GM18951 (cell line): ENCODE results near the gene TKTL2.

ENCODE experiments used
- POLR2A ChIP-seq: IDR thresholded peaks from 4 replicates; pipeline ENCODE4 v1.6.1; 2011; ENCODE audit warnings: mild to moderate bottlenecking; ENCODE audit not compliant: insufficient read length, insufficient read depth; ENCODE audit errors: extremely low read depth
- in situ Hi-C: fragments of 300-500 bp; cut with MboI; formaldehyde crosslinking; loops from one replicate; pipeline ENCODE4 v1.12.0; 2022; ENCODE audit warnings: low sequenced_read_pairs, mixed read lengths, inconsistent platforms; ENCODE audit not compliant: unreplicated experiment

TKTL2 gene, protein sequence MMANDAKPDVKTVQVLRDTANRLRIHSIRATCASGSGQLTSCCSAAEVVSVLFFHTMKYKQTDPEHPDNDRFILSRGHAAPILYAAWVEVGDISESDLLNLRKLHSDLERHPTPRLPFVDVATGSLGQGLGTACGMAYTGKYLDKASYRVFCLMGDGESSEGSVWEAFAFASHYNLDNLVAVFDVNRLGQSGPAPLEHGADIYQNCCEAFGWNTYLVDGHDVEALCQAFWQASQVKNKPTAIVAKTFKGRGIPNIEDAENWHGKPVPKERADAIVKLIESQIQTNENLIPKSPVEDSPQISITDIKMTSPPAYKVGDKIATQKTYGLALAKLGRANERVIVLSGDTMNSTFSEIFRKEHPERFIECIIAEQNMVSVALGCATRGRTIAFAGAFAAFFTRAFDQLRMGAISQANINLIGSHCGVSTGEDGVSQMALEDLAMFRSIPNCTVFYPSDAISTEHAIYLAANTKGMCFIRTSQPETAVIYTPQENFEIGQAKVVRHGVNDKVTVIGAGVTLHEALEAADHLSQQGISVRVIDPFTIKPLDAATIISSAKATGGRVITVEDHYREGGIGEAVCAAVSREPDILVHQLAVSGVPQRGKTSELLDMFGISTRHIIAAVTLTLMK

DNA sequence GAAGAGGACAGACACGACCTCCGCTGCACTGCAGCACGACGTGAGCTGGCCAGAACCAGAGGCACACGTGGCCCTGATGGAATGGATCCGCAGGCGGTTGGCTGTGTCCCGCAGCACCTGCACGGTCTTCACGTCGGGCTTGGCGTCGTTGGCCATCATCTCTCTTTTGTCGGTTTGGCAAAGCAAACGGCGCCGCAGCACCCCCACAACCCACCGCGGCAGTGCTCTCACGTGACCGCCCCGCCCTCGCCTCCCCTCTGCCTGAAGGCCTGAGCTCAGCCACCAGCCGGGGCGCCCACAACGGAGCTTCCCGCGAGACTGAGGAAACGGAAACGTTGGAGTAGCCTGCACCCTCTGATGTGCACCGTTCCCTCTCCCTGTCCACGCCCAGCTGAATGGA, at the start of gene TKTL2:
Gene TKTL2 (minus strand): TSS at position 179 of the 400 bp plus-strand sequence. CDS start 20 bp downstream, at position 159.
- in situ Hi-C loops: no loop called here
- TF ChIP-seq POLR2A: no peak

DNA sequence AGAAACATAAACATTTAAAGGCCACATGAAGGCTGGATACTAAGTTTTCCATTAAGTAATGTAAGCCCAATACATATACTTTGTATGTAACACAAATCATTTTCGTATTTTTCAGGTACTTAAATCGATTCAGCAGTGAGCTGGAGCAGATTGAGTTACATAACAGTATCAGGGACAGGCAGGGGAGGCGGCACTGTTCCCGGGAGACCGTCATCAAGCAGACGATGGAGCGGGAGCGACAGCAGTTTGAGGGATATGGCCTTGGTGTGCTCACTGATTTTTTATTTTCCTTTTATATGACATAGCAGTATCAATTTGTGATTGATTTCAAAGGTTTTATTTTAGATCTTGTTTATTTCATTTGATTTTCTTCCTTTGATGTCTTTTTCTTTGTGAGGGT, 41.6 kb upstream of the TKTL2 start:
- TF ChIP-seq POLR2A: no peak
- in situ Hi-C loops: no loop called here

DNA sequence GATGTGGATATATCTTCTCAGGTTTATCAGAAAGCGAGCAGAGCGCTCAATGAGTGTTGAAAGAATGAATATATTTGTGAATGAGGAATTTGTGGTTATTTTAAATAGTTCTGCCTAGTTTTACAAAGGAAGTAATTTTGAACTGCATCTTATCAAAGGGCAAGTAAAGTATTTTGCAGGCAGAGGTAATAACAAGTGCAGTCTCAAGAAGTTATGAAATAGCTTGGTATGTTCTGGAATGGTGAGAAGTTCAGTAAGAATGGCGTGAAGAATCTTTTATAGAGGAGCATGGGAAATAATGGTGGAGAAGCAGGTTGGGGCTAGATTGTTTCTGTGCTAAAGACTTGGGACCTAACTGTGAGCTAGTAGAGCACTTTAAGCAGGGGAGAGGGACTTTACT, 31.8 kb upstream of the TKTL2 start:
- TF ChIP-seq POLR2A: no peak
- in situ Hi-C loops: no loop called here

DNA sequence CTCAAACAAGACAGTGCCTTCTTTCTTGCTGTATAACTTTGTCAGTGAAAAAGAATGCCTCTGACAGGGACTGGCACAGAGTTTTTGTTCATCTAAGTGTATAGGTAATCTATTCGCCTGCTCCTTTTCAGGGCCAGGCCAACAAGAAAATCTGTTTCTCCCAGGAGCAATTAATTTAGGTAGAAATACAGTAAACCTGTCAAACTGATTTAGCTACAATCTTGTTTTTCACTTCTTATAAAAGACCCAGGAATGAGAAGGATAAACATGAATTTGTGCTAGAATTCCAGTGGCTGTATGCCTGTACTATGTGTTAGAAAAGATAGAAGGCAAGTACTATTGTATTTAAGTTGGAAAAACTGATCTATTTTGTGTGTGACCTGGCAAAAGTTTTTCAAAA, 27.0 kb upstream of the TKTL2 start:
- no peak for TF ChIP-seq POLR2A
- in situ Hi-C loops: no loop called here

DNA sequence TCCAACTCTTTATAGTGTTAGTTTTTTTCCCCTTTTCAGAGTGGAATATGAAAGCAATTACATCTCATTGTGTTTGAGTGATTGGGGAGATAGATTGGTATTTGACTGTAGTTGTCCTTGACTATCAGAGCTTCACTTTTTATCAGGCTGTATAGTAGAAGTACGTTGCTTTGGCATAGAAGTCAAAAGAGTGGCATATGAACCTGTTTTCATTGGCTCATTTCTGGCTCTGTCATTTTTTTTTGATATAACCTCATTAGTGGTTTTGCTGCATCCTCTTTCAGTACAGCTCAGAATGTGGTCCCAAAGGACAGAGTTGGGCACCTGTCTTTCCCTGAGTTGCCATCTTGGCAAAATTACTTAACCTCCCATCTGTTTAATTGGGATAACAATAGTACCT, 22.3 kb upstream of the TKTL2 start:
- TF ChIP-seq POLR2A: no peak
- in situ Hi-C loops: no loop called here

DNA sequence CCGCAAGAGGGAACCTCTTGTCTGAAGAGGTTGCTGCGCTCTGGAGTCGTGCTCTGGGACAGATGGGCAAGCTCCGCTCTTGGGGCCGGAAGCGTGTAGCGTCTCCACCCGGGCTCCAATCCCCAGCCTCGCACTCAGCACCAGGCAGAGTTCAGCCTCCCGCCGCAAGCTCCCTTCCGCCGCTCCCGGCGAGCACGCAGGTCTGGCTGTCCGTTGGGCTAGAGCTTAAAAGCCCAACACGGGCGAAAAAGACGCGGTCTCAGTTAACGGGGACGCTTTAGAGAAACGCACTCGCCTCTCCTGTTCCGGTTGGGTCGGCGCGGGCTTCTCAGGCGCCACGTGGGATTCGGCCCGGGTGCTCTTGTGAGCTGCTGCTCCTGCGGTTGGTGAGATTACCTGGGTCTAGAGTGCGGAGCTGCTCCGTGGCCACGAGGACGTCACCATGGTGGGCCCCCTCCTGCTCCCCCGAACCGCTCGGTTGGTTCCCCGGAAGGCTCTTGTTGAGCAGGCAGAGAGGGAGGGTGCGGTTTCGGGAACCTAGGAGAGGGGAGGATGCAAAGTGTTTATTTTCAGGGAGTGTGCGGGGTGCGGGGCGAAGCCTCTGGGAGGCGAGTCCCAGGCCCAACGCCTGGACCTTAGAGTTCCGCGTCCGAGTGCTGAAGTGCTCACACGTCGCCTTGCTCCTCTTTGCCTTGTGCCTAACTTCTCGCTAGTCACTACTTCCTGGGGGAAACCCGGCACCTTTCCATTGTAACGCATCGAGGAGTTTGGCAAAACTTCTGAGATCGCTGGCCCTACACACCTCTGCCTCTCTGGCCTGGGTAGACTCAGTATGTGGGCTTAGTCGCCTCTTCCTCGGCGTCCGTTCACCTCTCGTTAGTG, 21.0 kb upstream of the TKTL2 start, which contains the start of gene TMA16:
Gene TMA16 (plus strand): TSS at position 331 of the 882 bp plus-strand sequence. CDS start 112 bp downstream, at position 443.
- peak; percentile 88 for TF ChIP-seq POLR2A
- in situ Hi-C loops: no loop called here

DNA sequence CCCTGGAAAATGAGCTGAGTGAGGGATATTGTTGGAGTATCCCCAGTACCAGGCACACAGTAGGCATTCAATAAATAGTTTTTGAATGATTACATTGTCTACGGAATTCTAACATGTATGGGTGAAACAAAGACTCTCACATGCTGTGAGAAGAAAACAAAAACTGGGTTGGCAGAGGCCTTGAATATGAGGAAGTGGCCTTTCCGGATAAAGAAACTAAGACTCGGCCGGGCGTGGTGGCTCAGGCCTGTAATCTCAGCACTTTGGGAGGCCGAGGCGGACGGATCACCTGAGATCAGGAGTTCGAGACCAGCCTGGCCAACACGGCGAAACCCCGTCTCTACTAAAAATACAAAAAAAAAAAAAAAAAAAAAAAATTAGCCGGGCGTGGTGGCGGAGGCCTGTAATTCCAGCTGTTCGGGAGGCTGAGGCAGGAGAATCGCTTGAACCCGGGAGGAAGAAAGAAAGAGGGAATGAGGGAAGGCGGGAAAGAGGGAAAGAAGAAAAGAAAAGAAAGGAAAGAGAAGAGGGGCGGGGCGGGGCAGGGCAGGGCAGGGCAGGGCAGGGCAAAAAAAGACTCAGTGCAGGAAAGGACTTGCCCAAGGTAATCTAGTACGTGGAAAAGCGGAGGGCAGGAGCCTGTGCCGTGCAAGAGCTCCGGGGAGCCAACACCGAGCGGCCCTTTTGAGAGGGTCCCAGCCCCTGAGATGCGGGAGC, 20.2 kb upstream of the TKTL2 start:
- in situ Hi-C loops: no loop called here
- TF ChIP-seq POLR2A: no peak

DNA sequence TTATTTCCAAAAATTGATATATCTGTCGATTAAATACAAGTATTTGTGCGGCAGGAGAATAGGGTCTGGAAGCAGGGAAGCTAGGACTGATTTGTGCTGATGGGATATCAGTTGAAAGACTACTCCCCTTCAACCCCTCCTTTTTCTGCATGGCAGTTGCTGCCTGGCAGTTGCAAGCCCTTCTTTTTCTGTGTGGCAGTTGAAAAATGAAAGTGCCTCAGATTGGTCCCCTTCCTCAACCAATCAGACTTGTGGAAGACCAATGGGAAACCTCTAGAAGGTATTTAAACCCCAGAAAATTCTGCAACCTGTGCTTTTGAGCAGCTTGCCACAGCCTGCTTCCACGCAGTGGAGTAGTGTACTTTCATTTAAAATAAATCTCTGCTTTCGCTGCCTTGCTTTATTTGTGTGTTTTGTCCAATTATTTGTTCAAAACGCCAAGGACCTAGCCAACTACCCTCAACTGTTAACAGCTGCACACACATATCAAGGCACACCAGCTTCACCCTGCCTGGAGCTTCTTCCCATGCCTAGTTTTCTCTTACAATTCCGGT, 19.5 kb upstream of the TKTL2 start:
- TF ChIP-seq POLR2A: no peak
- in situ Hi-C loops: no loop called here

DNA sequence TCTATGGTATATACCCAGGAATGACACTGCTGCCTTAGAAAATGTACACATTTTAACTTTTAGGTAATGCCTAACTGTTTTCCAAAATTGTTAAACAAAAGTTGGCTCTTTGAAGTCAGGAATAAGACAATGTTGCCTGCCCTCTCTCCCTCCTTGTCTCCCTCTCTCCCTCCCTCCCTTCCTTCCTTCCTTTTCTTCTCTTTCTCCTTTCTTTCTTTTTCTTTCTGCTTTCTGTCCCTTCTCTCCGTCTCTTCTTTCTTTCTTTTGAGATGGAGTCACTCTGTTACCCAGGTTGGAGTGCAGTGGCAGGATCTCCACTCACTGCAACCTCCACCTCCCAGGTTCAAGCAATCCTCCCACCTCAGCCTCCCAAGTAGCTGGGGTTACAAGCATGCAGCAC, 16.4 kb upstream of the TKTL2 start:
- TF ChIP-seq POLR2A: no peak
- in situ Hi-C loops: loop anchor here (5.0 kb wide), 1 partner anchor 57 kb away; no protein-coding TSS in a partner anchor

DNA sequence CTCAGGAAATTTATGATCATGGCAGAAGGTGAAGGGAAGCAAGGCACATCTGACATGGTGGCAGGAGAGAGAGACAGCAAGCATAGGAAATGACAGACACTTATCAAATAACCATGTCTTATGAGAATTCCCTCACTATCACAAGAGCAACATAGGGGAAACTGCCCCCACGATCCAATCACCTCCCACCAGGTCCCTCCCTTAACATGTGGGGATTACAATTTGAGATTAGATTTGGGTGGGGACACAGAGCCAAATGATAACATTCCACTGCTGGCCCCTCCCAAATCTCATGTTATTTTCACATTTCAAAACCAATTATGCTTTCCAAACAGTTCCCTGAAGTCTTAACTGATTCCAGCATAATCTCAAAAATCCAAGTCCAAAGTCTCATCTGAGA, 12.8 kb upstream of the TKTL2 start:
- in situ Hi-C loops: loop anchor here (5.0 kb wide), 1 partner anchor 61 kb away; no protein-coding TSS in a partner anchor
- no peak for TF ChIP-seq POLR2A

DNA sequence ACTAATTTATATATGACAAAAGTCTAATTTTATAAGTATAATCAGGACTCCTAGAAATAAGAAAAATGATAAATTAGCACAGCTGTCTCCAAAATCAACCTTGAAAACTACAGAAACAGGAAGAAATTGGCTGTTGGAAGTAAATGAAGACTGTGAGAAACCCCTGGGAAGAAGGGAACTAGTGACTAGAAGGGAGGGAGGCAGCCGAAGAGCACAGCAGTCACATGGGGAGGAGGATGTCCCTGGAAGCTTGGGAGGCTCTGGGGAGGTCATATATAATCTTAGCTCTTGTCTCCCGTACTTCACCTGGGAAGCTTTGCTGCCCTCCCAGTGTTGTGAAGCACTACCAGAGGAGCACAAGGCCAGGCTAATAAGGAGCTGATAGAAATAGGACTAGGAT, 12.0 kb upstream of the TKTL2 start:
- in situ Hi-C loops: loop anchor here (5.0 kb wide), 1 partner anchor 62 kb away; no protein-coding TSS in a partner anchor

DNA sequence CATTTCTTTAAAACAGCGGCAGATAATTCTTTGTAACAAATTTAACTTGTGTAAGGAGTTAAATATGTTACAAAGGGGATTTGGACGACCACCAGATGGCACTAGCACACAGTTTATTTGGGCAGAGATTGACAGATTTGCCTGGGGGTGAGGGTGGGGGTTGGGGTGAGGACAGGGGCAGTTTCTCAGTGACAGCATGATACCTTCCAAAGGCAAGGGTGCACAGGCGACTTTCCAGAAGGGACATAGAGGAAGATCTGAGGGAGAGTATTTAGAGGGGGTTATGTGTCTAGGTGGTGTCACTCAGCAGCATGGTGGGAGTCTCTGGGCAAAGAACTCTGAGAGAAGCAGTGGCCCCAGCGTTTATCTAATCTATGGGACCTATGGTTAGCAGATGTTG, 11.4 kb upstream of the TKTL2 start:
- TF ChIP-seq POLR2A: no peak
- in situ Hi-C loops: loop anchor here (5.0 kb wide), 1 partner anchor 62 kb away; no protein-coding TSS in a partner anchor

More for the DNA sequence above, 12.0 kb upstream of the TKTL2 start:
- no peak for TF ChIP-seq POLR2A
